ENCODE measurements around the gene RFX7.

Gene RFX7

DNA sequence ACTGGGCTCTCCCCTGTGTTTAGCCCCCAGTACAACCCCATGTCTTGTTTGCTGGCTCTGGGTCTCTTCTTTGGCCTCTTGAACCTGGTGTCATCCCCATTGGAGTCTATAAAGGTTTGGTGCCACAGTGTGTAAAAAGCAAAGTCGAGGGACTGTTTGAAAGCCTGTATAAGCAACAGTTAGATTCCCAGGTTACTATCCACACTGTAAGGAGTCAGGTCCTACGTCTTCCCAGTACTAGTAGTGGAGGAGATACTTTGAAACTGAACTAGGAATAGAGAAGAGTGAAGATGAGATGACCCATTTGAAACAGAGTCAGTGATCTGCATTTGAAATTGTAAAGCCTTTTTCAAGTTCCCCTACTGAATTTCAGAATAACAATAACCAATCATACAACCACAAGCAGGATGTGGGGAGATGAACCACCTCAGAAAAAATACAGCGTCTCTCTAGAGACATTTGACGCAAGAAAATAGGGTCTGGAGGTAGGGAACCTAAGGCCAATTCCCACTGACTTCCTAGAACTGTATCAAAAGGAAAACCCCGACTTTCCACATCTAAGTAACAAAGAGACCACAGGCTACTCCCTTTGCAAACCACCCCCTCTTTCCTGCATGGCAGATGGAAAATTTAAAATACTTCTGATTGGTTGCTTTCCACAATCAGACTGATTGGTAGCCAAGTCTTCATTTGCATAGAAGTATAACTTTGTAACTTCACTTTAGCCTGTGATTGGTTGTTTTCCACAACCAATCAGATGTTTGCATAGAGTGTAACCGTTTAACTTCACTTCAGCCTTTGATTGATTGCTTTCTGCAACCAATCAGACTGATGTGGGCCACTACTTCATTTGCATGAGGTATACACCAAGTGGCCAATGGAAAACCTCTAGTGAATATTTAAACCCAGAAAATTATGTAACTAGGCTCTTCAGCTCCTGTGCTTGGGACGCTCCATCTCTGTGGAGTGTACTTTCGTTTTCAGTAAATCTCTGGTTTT is 200.4 kb downstream of the RFX7 start:
- Mint-ChIP-seq H3K9me3 (peaks cover 7% of the 10 kb centered on the region), H3K27me3 (ENCODE audit: low read depth, poor library complexity) (peaks cover 5% of the 10 kb centered on the region), H3K4me1 (peaks cover 15% of the 10 kb centered on the region), H3K36me3 (ENCODE audit: low read depth) (peaks cover 4% of the 10 kb centered on the region), H3K27ac (peak overlapping the region; percentile 63), H3K4me3 (no peak overlapping the region)
- TF ChIP-seq, protein P1, sequence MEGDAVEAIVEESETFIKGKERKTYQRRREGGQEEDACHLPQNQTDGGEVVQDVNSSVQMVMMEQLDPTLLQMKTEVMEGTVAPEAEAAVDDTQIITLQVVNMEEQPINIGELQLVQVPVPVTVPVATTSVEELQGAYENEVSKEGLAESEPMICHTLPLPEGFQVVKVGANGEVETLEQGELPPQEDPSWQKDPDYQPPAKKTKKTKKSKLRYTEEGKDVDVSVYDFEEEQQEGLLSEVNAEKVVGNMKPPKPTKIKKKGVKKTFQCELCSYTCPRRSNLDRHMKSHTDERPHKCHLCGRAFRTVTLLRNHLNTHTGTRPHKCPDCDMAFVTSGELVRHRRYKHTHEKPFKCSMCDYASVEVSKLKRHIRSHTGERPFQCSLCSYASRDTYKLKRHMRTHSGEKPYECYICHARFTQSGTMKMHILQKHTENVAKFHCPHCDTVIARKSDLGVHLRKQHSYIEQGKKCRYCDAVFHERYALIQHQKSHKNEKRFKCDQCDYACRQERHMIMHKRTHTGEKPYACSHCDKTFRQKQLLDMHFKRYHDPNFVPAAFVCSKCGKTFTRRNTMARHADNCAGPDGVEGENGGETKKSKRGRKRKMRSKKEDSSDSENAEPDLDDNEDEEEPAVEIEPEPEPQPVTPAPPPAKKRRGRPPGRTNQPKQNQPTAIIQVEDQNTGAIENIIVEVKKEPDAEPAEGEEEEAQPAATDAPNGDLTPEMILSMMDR (IDR thresholded peaks at IDR 0.05), result no peak
- no peak for DNase-seq

DNA sequence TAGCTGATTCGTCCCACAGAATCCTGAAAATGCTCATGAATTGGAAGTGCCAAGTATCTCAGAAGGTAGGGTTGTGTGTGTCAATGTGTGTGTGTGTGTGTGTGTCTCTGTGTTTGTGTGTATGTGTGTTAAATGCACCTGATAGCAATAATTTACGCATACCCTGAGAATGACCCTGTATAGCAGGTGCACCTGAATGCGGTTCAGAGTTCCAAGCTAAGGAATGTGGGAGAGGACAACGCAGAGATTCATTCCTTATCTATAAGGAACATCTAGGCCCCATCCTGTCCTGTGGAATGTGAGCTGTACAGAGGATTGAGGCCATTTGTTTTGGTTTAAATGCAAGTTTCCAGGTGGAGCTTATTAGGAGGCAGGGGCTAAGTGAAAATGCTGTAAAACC is 201.2 kb downstream of the RFX7 start:
- H3K27ac Mint-ChIP-seq, result no peak overlapping the region
- peaks cover 5% of the 10 kb centered on the region for H3K27me3 Mint-ChIP-seq (ENCODE audit: low read depth, poor library complexity)
- peaks cover 4% of the 10 kb centered on the region for H3K36me3 Mint-ChIP-seq (ENCODE audit: low read depth)
- H3K4me1 Mint-ChIP-seq, result peaks cover 15% of the 10 kb centered on the region
- DNase-seq, result no peak
- H3K9me3 Mint-ChIP-seq, result peaks cover 7% of the 10 kb centered on the region
- TF ChIP-seq, protein P1 (IDR thresholded peaks at IDR 0.05), result no peak
- H3K4me3 Mint-ChIP-seq, result no peak overlapping the region

DNA sequence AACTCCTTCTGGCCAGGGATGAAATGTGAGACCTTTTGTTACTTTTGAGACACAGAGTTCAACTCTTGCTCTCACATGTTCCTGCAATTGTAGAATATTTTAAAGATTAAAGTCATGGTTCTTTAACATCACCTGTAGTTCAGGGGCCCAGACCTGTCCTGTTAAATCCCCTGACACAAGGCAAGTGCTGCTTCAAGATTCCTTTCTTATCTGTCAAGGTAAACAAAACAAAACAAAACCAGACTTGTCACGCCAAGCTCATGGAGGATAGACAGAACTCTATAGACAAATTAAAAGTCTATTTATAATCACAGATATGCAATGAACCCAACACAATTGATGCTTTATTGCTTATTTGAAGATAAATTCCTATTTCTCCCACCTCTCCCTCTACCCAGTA is 201.6 kb downstream of the RFX7 start:
- Mint-ChIP-seq H3K36me3 (ENCODE audit: low read depth) (peaks cover 4% of the 10 kb centered on the region), H3K4me1 (peaks cover 15% of the 10 kb centered on the region), H3K9me3 (peaks cover 7% of the 10 kb centered on the region), H3K27ac (no peak overlapping the region), H3K4me3 (no peak overlapping the region), H3K27me3 (ENCODE audit: low read depth, poor library complexity) (peaks cover 5% of the 10 kb centered on the region)
- TF ChIP-seq, protein P1 (IDR thresholded peaks at IDR 0.05), result no peak
- DNase-seq, result no peak

DNA sequence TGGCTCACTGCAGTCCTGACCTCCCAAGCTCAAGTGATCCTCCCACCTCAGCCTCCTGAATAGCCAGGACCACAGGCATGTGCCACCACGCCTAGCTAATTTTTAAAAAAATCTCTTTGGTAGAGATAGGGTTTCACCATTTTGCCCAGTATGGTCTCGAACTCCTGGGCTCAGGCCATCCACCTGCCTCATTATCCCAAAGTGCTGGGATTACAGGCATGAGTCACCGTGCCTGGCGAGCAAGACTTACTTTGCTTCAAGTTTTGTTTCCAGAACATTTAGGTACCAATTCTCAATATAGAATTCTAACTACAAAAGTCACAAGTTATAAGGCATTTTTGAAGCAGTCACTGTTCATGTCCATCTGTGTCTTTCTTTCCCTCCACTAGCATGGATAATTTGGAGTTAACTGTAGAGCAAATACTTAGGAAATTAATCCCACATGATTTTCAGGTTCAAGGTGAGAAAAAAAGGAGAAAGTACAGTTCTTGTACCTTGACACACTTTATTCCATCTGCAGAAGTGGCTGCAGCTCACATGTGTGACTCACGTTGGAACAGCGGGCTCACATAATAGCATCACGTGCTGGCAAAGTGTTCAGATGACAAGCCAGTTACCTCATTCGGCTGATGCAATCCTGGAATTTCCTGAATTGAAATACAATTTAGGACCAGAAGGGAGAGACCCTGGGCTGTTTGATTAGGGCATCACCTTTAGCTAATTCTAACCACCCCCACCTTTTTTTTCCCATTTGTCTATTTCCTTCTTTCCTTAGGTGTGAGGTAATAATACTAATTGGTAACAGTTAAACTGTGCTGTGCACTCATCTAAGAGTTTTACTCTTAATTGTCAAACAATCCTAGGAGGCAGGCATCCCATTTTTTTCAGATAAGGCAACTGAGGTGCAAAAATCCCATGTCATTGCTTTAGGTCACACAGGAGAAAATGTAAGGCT is 203.3 kb downstream of the RFX7 start:
- peaks cover 15% of the 10 kb centered on the region for H3K4me1 Mint-ChIP-seq
- peaks cover 4% of the 10 kb centered on the region for H3K36me3 Mint-ChIP-seq (ENCODE audit: low read depth)
- H3K4me3 Mint-ChIP-seq, result no peak overlapping the region
- H3K27me3 Mint-ChIP-seq (ENCODE audit: low read depth, poor library complexity), result peaks cover 9% of the 10 kb centered on the region
- no peak overlapping the region for H3K27ac Mint-ChIP-seq
- TF ChIP-seq, protein P1 (IDR thresholded peaks at IDR 0.05), result no peak
- DNase-seq, result no peak
- no peaks in the 10 kb centered on the region for H3K9me3 Mint-ChIP-seq

DNA sequence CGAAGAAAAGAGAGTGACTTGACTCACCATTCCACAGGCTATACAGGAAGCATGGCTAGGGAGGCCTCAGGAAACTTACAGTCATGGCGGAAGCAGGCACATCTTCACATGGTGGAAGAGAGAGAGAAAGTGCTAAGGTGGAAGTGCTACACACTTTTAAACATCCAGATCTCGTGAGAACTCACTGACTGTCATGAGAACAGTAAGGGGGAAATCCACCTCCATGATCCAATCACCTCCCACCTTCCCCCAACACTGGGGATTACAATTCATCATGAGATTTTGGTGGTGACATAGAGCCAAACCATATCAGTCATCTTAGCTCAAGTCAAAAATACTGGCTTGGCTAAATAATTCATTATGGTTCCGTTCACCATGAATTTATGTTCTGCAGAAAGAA is 205.0 kb downstream of the RFX7 start:
- H3K27ac Mint-ChIP-seq, result no peak overlapping the region
- peaks cover 15% of the 10 kb centered on the region for H3K4me1 Mint-ChIP-seq
- no peaks in the 10 kb centered on the region for H3K9me3 Mint-ChIP-seq
- TF ChIP-seq, protein P1 (IDR thresholded peaks at IDR 0.05), result no peak
- H3K36me3 Mint-ChIP-seq (ENCODE audit: low read depth), result no peaks in the 10 kb centered on the region
- H3K27me3 Mint-ChIP-seq (ENCODE audit: low read depth, poor library complexity), result peaks cover 9% of the 10 kb centered on the region
- DNase-seq, result no peak
- H3K4me3 Mint-ChIP-seq, result no peak overlapping the region

All from nephron progenitor cell (in vitro differentiated cells).